Astrocyte (in vitro differentiated cells and primary cell): ENCODE results near the gene COL5A1. TPM values are rescaled to one million over a fixed set of nuclear protein-coding genes. Genes with fewer than 3 reads are reported as not detected.

Experiments used
- DNase-seq: peaks from one replicate; pipeline ENCODE4 v3.0.0-alpha.2; 2010; ENCODE audit warnings: low read depth
- FAIRE-seq: peaks from 2 replicates; lab custom pipeline; 2011; peaks lifted over from hg19 to GRCh38; lab: Jason Lieb, UNC
- H2AFZ ChIP-seq: 2 replicates; pipeline ENCODE4 v1.6.0; 2012; ENCODE audit warnings: low read depth, low read length, inconsistent platforms
- H3K27ac ChIP-seq: 2 replicates; pipeline ENCODE4 v1.5.1; 2011; ENCODE audit warnings: low read depth, low read length, inconsistent platforms
- H3K27me3 ChIP-seq: 2 replicates; pipeline ENCODE4 v1.6.0; 2011; ENCODE audit warnings: low read length, inconsistent platforms; ENCODE audit not compliant: insufficient read depth
- H3K36me3 ChIP-seq: 2 replicates; pipeline ENCODE4 v1.5.1; 2011; ENCODE audit warnings: low read length, inconsistent platforms; ENCODE audit not compliant: insufficient read depth
- H3K4me1 ChIP-seq: 2 replicates; pipeline ENCODE4 v1.5.1; 2011; ENCODE audit warnings: low read length, inconsistent platforms; ENCODE audit not compliant: insufficient read depth
- H3K4me2 ChIP-seq: 2 replicates; pipeline ENCODE4 v1.6.0; 2012; ENCODE audit warnings: low read length, inconsistent platforms
- H3K4me3 ChIP-seq: 2 replicates; pipeline ENCODE4 v1.5.1; 2011; ENCODE audit warnings: low read depth, mild to moderate bottlenecking, low read length, inconsistent platforms; ENCODE audit not compliant: insufficient read depth
- H3K79me2 ChIP-seq: 2 replicates; pipeline ENCODE4 v1.6.0; 2012; ENCODE audit warnings: mild to moderate bottlenecking, low read length, inconsistent platforms; ENCODE audit not compliant: insufficient read depth
- H3K9ac ChIP-seq: 2 replicates; pipeline ENCODE4 v1.6.0; 2012; ENCODE audit warnings: mild to moderate bottlenecking, low read length, inconsistent platforms
- H3K9me3 ChIP-seq: 2 replicates; pipeline ENCODE4 v1.5.1; 2012; ENCODE audit warnings: low read depth, mild to moderate bottlenecking, low read length, inconsistent platforms; ENCODE audit not compliant: insufficient read depth
- H4K20me1 ChIP-seq: 2 replicates; pipeline ENCODE4 v1.6.0; 2012; ENCODE audit warnings: low read length, inconsistent platforms; ENCODE audit not compliant: insufficient read depth
- H3K27ac Mint-ChIP-seq: one replicate; pipeline ENCODE4 v1.8.0; 2021; ENCODE audit warnings: mild to moderate bottlenecking, mixed read lengths; ENCODE audit not compliant: unreplicated experiment
- H3K27me3 Mint-ChIP-seq: one replicate; pipeline ENCODE4 v1.8.0; 2021; ENCODE audit warnings: low read depth, mixed read lengths; ENCODE audit not compliant: unreplicated experiment
- H3K36me3 Mint-ChIP-seq: one replicate; pipeline ENCODE4 v1.8.0; 2021; ENCODE audit warnings: low read depth, mixed read lengths; ENCODE audit not compliant: unreplicated experiment
- H3K4me1 Mint-ChIP-seq: one replicate; pipeline ENCODE4 v1.8.0; 2021; ENCODE audit warnings: low read depth, mixed read lengths; ENCODE audit not compliant: unreplicated experiment
- H3K4me3 Mint-ChIP-seq: one replicate; pipeline ENCODE4 v1.8.0; 2021; ENCODE audit warnings: mild to moderate bottlenecking, moderate library complexity, mixed read lengths; ENCODE audit not compliant: unreplicated experiment
- H3K9me3 Mint-ChIP-seq: one replicate; pipeline ENCODE4 v1.8.0; 2021; ENCODE audit warnings: mild to moderate bottlenecking, mixed read lengths; ENCODE audit not compliant: unreplicated experiment
- EZH2 ChIP-seq: IDR thresholded peaks from 2 replicates; pipeline ENCODE4 v1.6.1; 2012; ENCODE audit warnings: mild to moderate bottlenecking, low read length, inconsistent platforms; ENCODE audit not compliant: insufficient read depth
- total RNA-seq: library from RNA; stranded (reverse); gene quantifications from 2 replicates; pipeline ENCODE4 v1.2.1, GENCODE V29; 2021
- TF ChIP-seq, protein P1 (sequence below): IDR thresholded peaks from 2 replicates; pipeline ENCODE4 v1.5.1; 2011; ENCODE audit warnings: low read depth, mild to moderate bottlenecking, inconsistent platforms, low read length, moderate library complexity; ENCODE audit not compliant: insufficient read depth

COL5A1 gene
- total RNA-seq, 1 donor from 2014 or later = 1,055 TPM

DNA sequence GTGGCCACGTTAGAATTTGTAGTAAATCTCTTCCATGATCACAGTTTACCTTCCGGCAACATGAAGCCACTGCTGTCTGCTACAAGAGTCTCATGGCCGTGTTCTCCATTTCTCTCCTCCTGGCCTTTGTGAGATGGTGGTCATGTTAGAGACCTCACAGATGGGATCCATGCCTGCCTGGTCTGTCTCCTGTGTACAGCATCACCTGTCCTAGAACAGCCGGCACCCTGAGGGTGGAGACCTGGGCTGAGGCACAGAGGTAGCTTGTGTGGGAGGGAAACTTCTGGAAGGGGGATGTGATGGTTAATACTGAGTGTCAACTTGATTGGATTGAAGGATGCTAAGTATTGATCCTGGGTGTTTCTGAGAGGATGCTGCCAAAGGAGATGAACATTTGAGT lies 235.9 kb downstream of the COL5A1 start:
- no peak overlapping the region for H2AFZ ChIP-seq
- H4K20me1 ChIP-seq = no peaks in the 10 kb centered on the region
- Mint-ChIP-seq H3K27ac (no peak overlapping the region), H3K27me3 (peaks cover 46% of the 10 kb centered on the region), H3K4me1 (no peaks in the 10 kb centered on the region), H3K9me3 (no peaks in the 10 kb centered on the region), H3K36me3 (no peaks in the 10 kb centered on the region), H3K4me3 (no peak overlapping the region)
- no peaks in the 10 kb centered on the region for H3K36me3 ChIP-seq
- H3K79me2 ChIP-seq = no peaks in the 10 kb centered on the region
- H3K4me1 ChIP-seq = no peaks in the 10 kb centered on the region
- no peaks in the 10 kb centered on the region for H3K9me3 ChIP-seq
- DNase-seq = no peak
- H3K4me2 ChIP-seq = no peak overlapping the region
- TF ChIP-seq EZH2 = no peak
- TF ChIP-seq, protein P1, sequence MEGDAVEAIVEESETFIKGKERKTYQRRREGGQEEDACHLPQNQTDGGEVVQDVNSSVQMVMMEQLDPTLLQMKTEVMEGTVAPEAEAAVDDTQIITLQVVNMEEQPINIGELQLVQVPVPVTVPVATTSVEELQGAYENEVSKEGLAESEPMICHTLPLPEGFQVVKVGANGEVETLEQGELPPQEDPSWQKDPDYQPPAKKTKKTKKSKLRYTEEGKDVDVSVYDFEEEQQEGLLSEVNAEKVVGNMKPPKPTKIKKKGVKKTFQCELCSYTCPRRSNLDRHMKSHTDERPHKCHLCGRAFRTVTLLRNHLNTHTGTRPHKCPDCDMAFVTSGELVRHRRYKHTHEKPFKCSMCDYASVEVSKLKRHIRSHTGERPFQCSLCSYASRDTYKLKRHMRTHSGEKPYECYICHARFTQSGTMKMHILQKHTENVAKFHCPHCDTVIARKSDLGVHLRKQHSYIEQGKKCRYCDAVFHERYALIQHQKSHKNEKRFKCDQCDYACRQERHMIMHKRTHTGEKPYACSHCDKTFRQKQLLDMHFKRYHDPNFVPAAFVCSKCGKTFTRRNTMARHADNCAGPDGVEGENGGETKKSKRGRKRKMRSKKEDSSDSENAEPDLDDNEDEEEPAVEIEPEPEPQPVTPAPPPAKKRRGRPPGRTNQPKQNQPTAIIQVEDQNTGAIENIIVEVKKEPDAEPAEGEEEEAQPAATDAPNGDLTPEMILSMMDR = no peak
- H3K27me3 ChIP-seq = peaks cover 7% of the 10 kb centered on the region
- no peak overlapping the region for H3K4me3 ChIP-seq
- no peak for FAIRE-seq
- no peak overlapping the region for H3K9ac ChIP-seq
- no peak overlapping the region for H3K27ac ChIP-seq

DNA sequence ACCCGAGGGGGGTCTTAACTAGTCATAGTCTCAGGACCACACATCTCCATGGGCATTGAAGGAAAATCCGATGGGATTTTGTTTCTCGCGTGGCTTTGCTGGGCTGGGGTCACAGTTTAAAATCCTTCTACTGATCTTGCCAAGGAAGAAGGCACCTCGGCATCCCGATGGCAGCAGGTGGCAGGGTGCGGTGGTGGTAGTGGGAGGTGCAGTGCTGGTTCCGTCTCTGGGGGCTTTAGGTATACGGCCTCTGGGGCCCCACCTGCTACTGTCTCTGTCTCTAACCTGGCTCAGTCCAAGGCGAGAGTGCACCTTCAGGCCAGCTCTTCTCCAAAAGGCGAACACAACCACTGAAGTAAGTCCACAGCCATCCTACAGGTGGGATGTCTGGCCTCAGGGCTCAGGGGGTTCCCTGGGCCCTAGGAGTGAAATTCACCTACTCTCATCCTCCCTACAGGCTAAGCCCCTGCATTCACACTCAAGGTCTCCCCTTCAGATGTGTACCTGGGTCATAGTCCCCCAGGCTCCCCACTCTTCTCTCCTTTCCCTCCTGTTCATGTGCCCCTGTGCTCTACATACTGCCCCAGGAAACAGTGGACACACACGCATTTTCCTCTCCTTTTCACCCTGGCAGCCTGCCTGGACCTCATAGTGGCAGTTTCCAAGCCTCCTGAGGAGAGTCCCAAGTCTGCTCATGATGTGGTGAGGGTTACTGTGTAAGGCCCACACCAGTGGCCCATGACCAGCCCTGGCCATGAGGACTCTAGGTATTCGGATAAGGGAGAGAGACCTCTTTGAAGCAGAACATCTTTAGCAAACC lies 238.3 kb downstream of the COL5A1 start:
- H3K4me3 Mint-ChIP-seq = no peak overlapping the region
- no peak for TF ChIP-seq EZH2
- TF ChIP-seq, protein P1 = no peak
- Histone ChIP-seq H3K4me3 (no peak overlapping the region), H3K27ac (no peak overlapping the region), H3K9ac (no peak overlapping the region), H2AFZ (no peak overlapping the region), H3K4me2 (no peak overlapping the region), H3K36me3 (no peaks in the 10 kb centered on the region), H3K27me3 (peaks cover 7% of the 10 kb centered on the region), H4K20me1 (no peaks in the 10 kb centered on the region), H3K4me1 (no peaks in the 10 kb centered on the region), H3K9me3 (no peaks in the 10 kb centered on the region), H3K79me2 (no peaks in the 10 kb centered on the region)
- FAIRE-seq (no peak), DNase-seq (no peak)
- no peaks in the 10 kb centered on the region for H3K9me3 Mint-ChIP-seq
- peaks cover 40% of the 10 kb centered on the region for H3K27me3 Mint-ChIP-seq
- H3K27ac Mint-ChIP-seq = no peak overlapping the region
- no peaks in the 10 kb centered on the region for H3K4me1 Mint-ChIP-seq
- no peaks in the 10 kb centered on the region for H3K36me3 Mint-ChIP-seq
